Osteocyte (in vitro differentiated cells): ENCODE results near the gene TNS3. TPM values are rescaled to one million over a fixed set of nuclear protein-coding genes. Genes with fewer than 3 reads are reported as not detected.

Experiments used
- DNase-seq: peaks from one replicate; pipeline ENCODE4 v3.0.0; 2021; ENCODE audit warnings: mixed read lengths; ENCODE audit not compliant: unreplicated experiment; ENCODE audit errors: extremely low spot score
- H3K27ac Mint-ChIP-seq: one replicate; pipeline ENCODE4 v1.8.0; 2021; ENCODE audit warnings: mild to moderate bottlenecking, mixed read lengths; ENCODE audit not compliant: unreplicated experiment
- H3K27me3 Mint-ChIP-seq: one replicate; pipeline ENCODE4 v1.8.0; 2021; ENCODE audit warnings: mixed read lengths; ENCODE audit not compliant: unreplicated experiment
- H3K36me3 Mint-ChIP-seq: one replicate; pipeline ENCODE4 v1.8.0; 2021; ENCODE audit warnings: mixed read lengths; ENCODE audit not compliant: unreplicated experiment
- H3K4me1 Mint-ChIP-seq: one replicate; pipeline ENCODE4 v1.8.0; 2021; ENCODE audit warnings: mixed read lengths; ENCODE audit not compliant: unreplicated experiment
- H3K4me3 Mint-ChIP-seq: one replicate; pipeline ENCODE4 v1.8.0; 2021; ENCODE audit warnings: mild to moderate bottlenecking, moderate library complexity, mixed read lengths; ENCODE audit not compliant: unreplicated experiment
- H3K9me3 Mint-ChIP-seq: one replicate; pipeline ENCODE4 v1.8.0; 2021; ENCODE audit warnings: mixed read lengths; ENCODE audit not compliant: unreplicated experiment
- CTCF ChIP-seq: fragments of 200-600 bp; sonication (generic); IDR thresholded peaks from 2 replicates; pipeline ENCODE4 v1.5.0; 2021; ENCODE audit warnings: antibody characterized with exemption, mild to moderate bottlenecking, moderate library complexity
- total RNA-seq: library from RNA; stranded (reverse); gene quantifications from 2 replicates; pipeline ENCODE4 v1.2.1, GENCODE V29; 2021

Gene TNS3
- total RNA-seq, 1 donor from 2014 or later = 93.8 TPM

DNA sequence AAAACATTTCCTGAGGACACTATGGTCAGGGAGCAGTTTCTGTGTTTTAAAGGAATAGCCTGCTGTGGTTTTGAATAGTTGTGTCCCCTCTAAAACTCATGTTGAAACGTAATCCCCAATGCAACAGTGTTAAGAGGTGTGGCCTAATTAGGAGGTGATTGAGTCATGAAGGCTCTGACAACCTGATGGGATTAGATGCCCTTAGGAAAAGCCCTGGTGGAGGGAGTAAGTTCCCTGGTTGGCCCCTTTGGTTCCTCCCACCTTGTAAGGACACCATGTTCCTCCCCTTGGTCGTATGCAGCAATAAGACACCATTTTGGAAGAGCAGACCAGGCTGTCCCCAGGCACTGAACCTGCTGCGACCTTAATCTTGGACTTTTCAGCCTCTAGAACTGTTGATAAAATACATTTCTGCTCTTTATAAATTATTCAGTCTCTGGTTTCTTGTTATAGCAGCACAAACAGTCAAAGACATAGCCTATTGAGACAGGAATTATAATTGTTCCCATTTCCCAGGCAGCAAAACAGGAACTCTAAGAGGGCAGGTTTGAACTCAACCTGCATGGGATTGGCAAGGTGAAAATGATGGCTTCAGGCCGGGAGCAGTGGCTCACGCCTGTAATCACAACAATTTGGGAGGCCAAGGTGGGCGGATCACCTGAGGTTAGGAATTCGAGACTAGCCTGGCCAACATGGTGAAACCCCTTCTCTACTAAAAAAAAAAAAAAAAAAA, 20.5 kb upstream of the TNS3 start:
- peaks cover 58% of the 10 kb centered on the region for H3K4me1 Mint-ChIP-seq
- peaks cover 4% of the 10 kb centered on the region for H3K9me3 Mint-ChIP-seq
- no peaks in the 10 kb centered on the region for H3K36me3 Mint-ChIP-seq
- no peak for DNase-seq
- H3K27ac Mint-ChIP-seq = no peak overlapping the region
- no peaks in the 10 kb centered on the region for H3K27me3 Mint-ChIP-seq
- TF ChIP-seq CTCF = no peak
- H3K4me3 Mint-ChIP-seq = no peak overlapping the region

GRCh38 chr7:47601881-47602249, 20.0 kb upstream of the TNS3 start:
- Mint-ChIP-seq H3K4me1 (peaks cover 58% of the 10 kb centered on the region), H3K36me3 (peaks cover 1% of the 10 kb centered on the region), H3K4me3 (no peak overlapping the region), H3K27me3 (no peaks in the 10 kb centered on the region), H3K9me3 (peaks cover 7% of the 10 kb centered on the region), H3K27ac (peak overlapping the region; percentile 40)
- DNase-seq = no peak
- no peak for TF ChIP-seq CTCF

DNA sequence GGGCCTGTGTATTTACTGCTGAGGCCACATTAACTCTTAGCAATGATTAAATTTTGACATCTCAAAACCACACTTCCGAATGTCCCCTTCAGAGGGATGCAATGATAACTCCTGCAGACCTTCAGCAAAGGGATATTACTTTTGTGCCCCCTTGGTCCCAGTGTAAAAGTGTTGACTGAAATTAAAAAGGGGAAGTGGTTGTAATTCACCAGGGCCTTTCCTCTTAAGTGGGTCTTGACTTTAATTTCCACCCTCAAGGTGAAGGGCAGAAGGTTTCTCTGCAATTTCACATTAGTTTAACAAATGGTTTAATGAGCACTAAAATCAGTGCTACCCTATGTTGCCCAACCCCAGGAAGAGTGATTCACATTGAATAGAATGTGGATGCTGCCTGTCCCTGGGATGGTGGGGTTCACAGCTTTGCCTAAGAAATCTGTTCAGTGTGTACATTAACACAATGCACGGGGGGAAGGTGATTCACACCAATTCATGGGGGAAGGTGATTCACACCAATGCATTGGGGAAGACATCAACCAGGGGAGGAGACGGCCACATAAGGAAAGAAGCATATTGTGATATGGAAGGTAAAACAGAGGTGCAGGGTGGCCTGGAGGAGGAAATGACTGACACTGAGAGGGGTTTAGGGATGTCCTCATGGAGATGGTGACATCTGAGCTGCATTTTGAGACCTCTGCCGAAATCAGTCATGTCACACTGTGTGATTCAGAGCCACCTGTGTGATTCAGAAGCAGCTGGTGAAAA, 19.4 kb upstream of the TNS3 start:
- no peak for DNase-seq

DNA sequence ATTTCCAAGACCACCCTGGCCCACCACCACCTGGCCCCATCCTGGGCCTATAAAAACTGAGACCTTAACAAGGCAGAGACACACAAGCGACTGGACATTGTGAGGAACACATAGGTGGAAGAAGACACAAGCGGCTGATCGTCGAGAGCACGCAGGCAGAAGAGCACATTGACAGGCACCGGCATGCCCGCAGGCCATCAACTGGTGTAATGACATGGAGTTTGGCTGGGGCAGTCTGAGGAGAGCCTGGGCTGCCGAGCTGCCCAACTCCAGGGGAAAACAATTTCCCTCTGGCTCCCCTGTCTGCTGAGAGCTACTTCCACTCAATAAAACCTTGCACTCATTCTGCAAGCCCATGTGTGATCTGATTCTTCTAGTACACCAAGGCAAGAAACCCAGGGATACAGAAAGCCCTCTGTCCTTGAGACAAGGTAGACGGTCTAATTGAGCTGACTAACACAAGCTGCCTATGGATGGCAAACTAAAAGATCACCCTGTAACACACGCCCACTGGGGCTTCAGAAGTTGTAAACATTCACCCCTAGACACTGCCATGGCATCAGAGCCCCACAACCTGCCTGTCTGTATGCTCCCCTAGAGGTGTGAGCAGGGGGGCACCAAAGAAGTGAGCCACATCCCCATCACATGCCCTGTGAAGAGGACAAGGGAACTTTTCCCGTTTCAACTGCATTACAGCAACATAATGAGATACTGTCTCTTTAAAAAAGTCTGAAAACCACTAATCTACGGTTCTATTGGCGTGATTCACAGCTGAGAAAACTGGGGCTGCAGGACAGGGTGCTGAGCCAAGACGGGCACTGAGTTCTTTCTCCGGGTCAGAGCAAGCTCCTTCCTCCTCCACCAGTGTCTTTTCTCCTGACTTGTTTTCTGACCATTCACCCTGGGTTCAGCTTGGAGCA, 18.5 kb upstream of the TNS3 start:
- TF ChIP-seq CTCF = no peak
- H3K27ac Mint-ChIP-seq = peak overlapping the region; percentile 88
- DNase-seq = no peak
- H3K9me3 Mint-ChIP-seq = peaks cover 7% of the 10 kb centered on the region
- peaks cover 3% of the 10 kb centered on the region for H3K36me3 Mint-ChIP-seq
- H3K27me3 Mint-ChIP-seq = no peaks in the 10 kb centered on the region
- H3K4me1 Mint-ChIP-seq = peaks cover 51% of the 10 kb centered on the region
- no peak overlapping the region for H3K4me3 Mint-ChIP-seq

More for the DNA sequence above, 19.4 kb upstream of the TNS3 start:
- Mint-ChIP-seq H3K36me3 (peaks cover 2% of the 10 kb centered on the region), H3K4me1 (peaks cover 58% of the 10 kb centered on the region), H3K9me3 (peaks cover 7% of the 10 kb centered on the region), H3K4me3 (no peak overlapping the region), H3K27me3 (no peaks in the 10 kb centered on the region), H3K27ac (peak overlapping the region; percentile 88)
- TF ChIP-seq CTCF = no peak
